Mesenchymal stem cell (in vitro differentiated cells and primary cell): ENCODE measurements around the gene CCDC63.

Experiments used
- DNase-seq: peaks from one replicate; pipeline ENCODE4 v3.0.0-alpha.2; 2013
- H2AFZ ChIP-seq: one replicate; pipeline ENCODE4 v1.6.1; 2013; ENCODE audit warnings: low read depth, mild to moderate bottlenecking, control low read depth, inconsistent platforms, low read length, moderate library complexity
- H2AK5ac ChIP-seq: 2 replicates; pipeline ENCODE4 v1.6.1; 2013; ENCODE audit warnings: low read length, moderate library complexity, mild to moderate bottlenecking, inconsistent platforms; ENCODE audit not compliant: severe bottlenecking
- H2BK120ac ChIP-seq: one replicate; pipeline ENCODE4 v1.6.1; 2013; ENCODE audit warnings: low read depth, mild to moderate bottlenecking, inconsistent platforms, low read length, moderate library complexity
- H2BK12ac ChIP-seq, 2 experiments: one replicate each; pipeline ENCODE4 v1.6.1; 2013; ENCODE audit warnings: inconsistent platforms in 2 of 2, low read length in 2 of 2, mild to moderate bottlenecking in 2 of 2, moderate library complexity in 2 of 2, control low read depth in 1 of 2
- H2BK15ac ChIP-seq: one replicate; pipeline ENCODE4 v1.6.1; 2013; ENCODE audit warnings: mild to moderate bottlenecking, low read depth, inconsistent platforms; ENCODE audit not compliant: poor library complexity, severe bottlenecking
- H2BK5ac ChIP-seq: 2 replicates; pipeline ENCODE4 v1.6.1; 2013; ENCODE audit warnings: low read depth, mild to moderate bottlenecking, low read length, control low read depth, inconsistent platforms; ENCODE audit not compliant: poor library complexity, severe bottlenecking
- H3K14ac ChIP-seq, 2 experiments: one replicate each; pipeline ENCODE4 v1.6.1; 2013; ENCODE audit warnings: inconsistent platforms in 2 of 2, low read length in 2 of 2, control low read depth in 1 of 2, mild to moderate bottlenecking in 1 of 2, moderate library complexity in 1 of 2
- H3K18ac ChIP-seq, 2 experiments: one replicate each; pipeline ENCODE4 v1.6.1; 2013; ENCODE audit warnings: inconsistent platforms in 2 of 2, low read length in 2 of 2, control low read depth in 1 of 2, low read depth in 1 of 2, mild to moderate bottlenecking in 1 of 2
- H3K23ac ChIP-seq, 2 experiments: one replicate each; pipeline ENCODE4 v1.6.1; 2013; ENCODE audit warnings: inconsistent platforms in 2 of 2, low read length in 2 of 2, mild to moderate bottlenecking in 2 of 2, moderate library complexity in 2 of 2, control low read depth in 1 of 2
- H3K27ac ChIP-seq: 2 replicates; pipeline ENCODE4 v1.5.1; 2013; ENCODE audit warnings: mild to moderate bottlenecking, moderate library complexity, low read length, control low read depth, inconsistent platforms; ENCODE audit not compliant: poor library complexity, severe bottlenecking
- H3K27me3 ChIP-seq, 2 experiments: 2 replicates each; pipeline versions ENCODE4 v1.6.1 to v1.7.0; 2013; ENCODE audit warnings: low read length in 2 of 2, mild to moderate bottlenecking in 2 of 2, moderate library complexity in 2 of 2, control low read depth in 1 of 2, inconsistent platforms in 1 of 2; ENCODE audit not compliant: control insufficient read depth in 1 of 2, insufficient read depth in 1 of 2
- H3K36me3 ChIP-seq, 2 experiments: 2 replicates each; pipeline versions ENCODE4 v1.6.1 to v1.7.0; 2013; ENCODE audit warnings: low read length in 2 of 2, control low read depth in 1 of 2, inconsistent platforms in 1 of 2, low read depth in 1 of 2, mild to moderate bottlenecking in 1 of 2; ENCODE audit not compliant: insufficient read depth in 2 of 2, control insufficient read depth in 1 of 2
- H3K4ac ChIP-seq, 2 experiments: one replicate each; pipeline ENCODE4 v1.6.1; 2013; ENCODE audit warnings: inconsistent platforms in 2 of 2, low read length in 2 of 2, mild to moderate bottlenecking in 2 of 2, moderate library complexity in 2 of 2, control low read depth in 1 of 2, low read depth in 1 of 2
- H3K4me1 ChIP-seq: 2 replicates; pipeline ENCODE4 v1.6.1; 2013; ENCODE audit warnings: low read depth, low read length, control low read depth; ENCODE audit not compliant: control insufficient read depth, insufficient read depth
- H3K4me2 ChIP-seq: 2 replicates; pipeline ENCODE4 v1.6.1; 2013; ENCODE audit warnings: low read length, mild to moderate bottlenecking, inconsistent platforms; ENCODE audit not compliant: poor library complexity, severe bottlenecking
- H3K4me3 ChIP-seq, 2 experiments: 2 replicates each; pipeline versions ENCODE4 v1.5.1 to v1.7.0; 2013; ENCODE audit warnings: low read length in 2 of 2, mild to moderate bottlenecking in 2 of 2, control low read depth in 1 of 2, low read depth in 1 of 2; ENCODE audit not compliant: insufficient read depth in 1 of 2
- H3K79me1 ChIP-seq: replicated peaks from 2 replicates; pipeline ENCODE4 v1.6.1; 2013; ENCODE audit warnings: mild to moderate bottlenecking, control low read depth, low read length, inconsistent platforms; ENCODE audit not compliant: poor library complexity, severe bottlenecking
- H3K9ac ChIP-seq: 2 replicates; pipeline ENCODE4 v1.7.0; 2013; ENCODE audit warnings: mild to moderate bottlenecking, low read length, moderate library complexity
- H3K9me3 ChIP-seq: 2 replicates; pipeline ENCODE4 v1.7.0; 2013; ENCODE audit warnings: mild to moderate bottlenecking, low read length; ENCODE audit not compliant: control insufficient read depth
- H4K8ac ChIP-seq: one replicate; pipeline ENCODE4 v1.6.1; 2013; ENCODE audit warnings: inconsistent platforms, mild to moderate bottlenecking, low read length, moderate library complexity
- H4K91ac ChIP-seq: one replicate; pipeline ENCODE4 v1.6.1; 2013; ENCODE audit warnings: mild to moderate bottlenecking, low read length, inconsistent platforms
- WGBS: methylation state at CpG from one replicate; pipeline ENCODE4 v1.1.7; 2013; ENCODE audit warnings: mixed read lengths; 5-methylcytosine and 5-hydroxymethylcytosine counted together

The CCDC63 gene

DNA sequence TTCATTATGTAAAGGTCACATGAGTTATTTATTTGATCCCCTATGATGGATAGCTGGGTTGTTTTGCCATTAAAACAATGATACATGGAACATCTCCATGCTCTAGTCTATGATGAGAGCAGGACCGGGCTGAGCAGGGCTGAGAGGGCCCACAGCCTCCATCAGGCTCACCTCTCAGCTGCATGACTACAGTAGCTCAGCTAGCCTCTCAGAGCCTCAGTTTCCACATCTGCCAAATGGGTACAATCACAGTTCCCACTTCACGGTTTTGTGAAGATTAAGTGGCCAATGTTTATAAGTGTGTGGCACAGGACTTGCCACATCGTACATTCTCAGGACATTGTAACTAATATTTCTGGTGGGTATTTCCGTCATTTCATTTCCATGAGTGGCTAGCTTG is 93.5 kb downstream of the CCDC63 start:
- no peaks in the 10 kb centered on the region for H3K79me1 ChIP-seq
- no peak overlapping the region for H3K23ac ChIP-seq
- H3K4ac ChIP-seq, result no peak overlapping the region
- H2BK15ac ChIP-seq, result no peak overlapping the region
- H4K91ac ChIP-seq, result no peak overlapping the region
- no peaks in the 10 kb centered on the region for H3K9me3 ChIP-seq
- no peak overlapping the region for H3K18ac ChIP-seq
- H3K36me3 ChIP-seq, result no peaks in the 10 kb centered on the region
- H3K9ac ChIP-seq, result no peak overlapping the region
- DNase-seq, result no peak
- peaks cover 13 to 46% of the 10 kb centered on the region in 2 experiments for H3K27me3 ChIP-seq
- H3K4me3 ChIP-seq, result no peak overlapping the region
- no peak overlapping the region for H2AK5ac ChIP-seq
- no peak overlapping the region for H4K8ac ChIP-seq
- H2BK12ac ChIP-seq, result no peak overlapping the region
- no peak overlapping the region for H2AFZ ChIP-seq
- WGBS, result 87% methylated on average over 4 of the region's 4 CpGs
- no peak overlapping the region for H3K27ac ChIP-seq
- H2BK120ac ChIP-seq, result no peak overlapping the region
- no peak overlapping the region for H3K4me2 ChIP-seq
- H2BK5ac ChIP-seq, result no peak overlapping the region
- H3K14ac ChIP-seq, result no peak overlapping the region
- H3K4me1 ChIP-seq, result no peaks in the 10 kb centered on the region

DNA sequence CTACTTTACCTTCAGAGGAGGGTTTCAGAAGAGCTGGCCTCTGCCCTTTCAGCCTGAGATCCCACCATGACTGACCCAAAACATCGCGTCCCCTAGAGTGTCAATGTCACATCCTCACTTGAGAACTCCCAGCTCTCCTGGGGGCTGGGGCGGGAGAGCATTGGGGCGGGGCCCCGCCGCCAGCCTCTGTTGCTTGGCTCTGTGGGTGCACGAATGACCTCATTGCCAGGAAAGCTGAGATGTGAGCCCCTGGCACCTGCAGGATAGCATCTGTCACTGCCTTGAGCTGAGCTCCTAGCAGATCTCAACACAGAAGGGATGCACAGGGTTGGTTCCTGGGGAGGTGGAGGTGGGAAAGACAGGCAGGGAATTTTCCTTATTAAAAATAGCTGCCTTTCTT is 94.1 kb downstream of the CCDC63 start:
- no peak overlapping the region for H2AFZ ChIP-seq
- no peak overlapping the region for H2BK5ac ChIP-seq
- H4K91ac ChIP-seq, result no peak overlapping the region
- H3K36me3 ChIP-seq, result no peaks in the 10 kb centered on the region
- H4K8ac ChIP-seq, result no peak overlapping the region
- no peak overlapping the region for H3K23ac ChIP-seq
- no peak overlapping the region for H3K9ac ChIP-seq
- 84% methylated on average over 7 of the region's 7 CpGs for WGBS
- no peak overlapping the region for H2BK15ac ChIP-seq
- no peak overlapping the region for H3K4me3 ChIP-seq
- no peak for DNase-seq
- H3K4ac ChIP-seq, result no peak overlapping the region
- no peak overlapping the region for H3K4me2 ChIP-seq
- H2AK5ac ChIP-seq, result no peak overlapping the region
- peaks cover 13 to 41% of the 10 kb centered on the region in 2 experiments for H3K27me3 ChIP-seq
- H2BK12ac ChIP-seq, result no peak overlapping the region
- H3K18ac ChIP-seq, result no peak overlapping the region
- H2BK120ac ChIP-seq, result no peak overlapping the region
- no peak overlapping the region for H3K14ac ChIP-seq
- no peaks in the 10 kb centered on the region for H3K4me1 ChIP-seq
- no peak overlapping the region for H3K27ac ChIP-seq
- no peaks in the 10 kb centered on the region for H3K79me1 ChIP-seq
- H3K9me3 ChIP-seq, result peaks cover 5% of the 10 kb centered on the region

- H3K4ac ChIP-seq, result no peak overlapping the region
- no peak overlapping the region for H3K14ac ChIP-seq
- no peak overlapping the region for H4K91ac ChIP-seq
- peaks cover 11 to 36% of the 10 kb centered on the region in 2 experiments for H3K27me3 ChIP-seq
- no peak overlapping the region for H2AFZ ChIP-seq
- no peak overlapping the region for H2BK5ac ChIP-seq
- H3K4me1 ChIP-seq, result no peaks in the 10 kb centered on the region
- H4K8ac ChIP-seq, result no peak overlapping the region
- H2BK15ac ChIP-seq, result no peak overlapping the region
- H3K4me2 ChIP-seq, result no peak overlapping the region
- no peak overlapping the region for H3K4me3 ChIP-seq
- WGBS, result 90% methylated on average over 6 of the region's 6 CpGs
- H2BK120ac ChIP-seq, result no peak overlapping the region
- no peak overlapping the region for H3K9ac ChIP-seq
- no peak overlapping the region for H3K23ac ChIP-seq
- DNase-seq, result no peak
- no peaks in the 10 kb centered on the region for H3K79me1 ChIP-seq
- peaks cover 10% of the 10 kb centered on the region for H3K9me3 ChIP-seq
- no peak overlapping the region for H2BK12ac ChIP-seq
- H3K36me3 ChIP-seq, result no peaks in the 10 kb centered on the region
- no peak overlapping the region for H2AK5ac ChIP-seq
- no peak overlapping the region for H3K18ac ChIP-seq
- no peak overlapping the region for H3K27ac ChIP-seq
Measured at GRCh38 chr12:110941391-110941790, 94.6 kb downstream of the CCDC63 start.

- 71% methylated on average over 1 of the region's 2 CpGs for WGBS
- no peak overlapping the region for H2BK120ac ChIP-seq
- DNase-seq, result no peak
Measured at GRCh38 chr12:110943373-110943772, 96.6 kb downstream of the CCDC63 start.

More at GRCh38 chr12:110943373-110943772, 96.6 kb downstream of the CCDC63 start:
- no peak overlapping the region for H3K4me2 ChIP-seq
- peaks cover 12% of the 10 kb centered on the region for H3K9me3 ChIP-seq
- H4K8ac ChIP-seq, result no peak overlapping the region
- no peak overlapping the region for H2AK5ac ChIP-seq
- H2BK12ac ChIP-seq, result no peak overlapping the region
- no peak overlapping the region for H3K4me3 ChIP-seq
- no peak overlapping the region for H4K91ac ChIP-seq
- no peaks in the 10 kb centered on the region for H3K36me3 ChIP-seq
- no peak overlapping the region for H2BK15ac ChIP-seq
- H3K9ac ChIP-seq, result no peak overlapping the region
- H2BK5ac ChIP-seq, result no peak overlapping the region
- no peak overlapping the region for H2AFZ ChIP-seq
- no peak overlapping the region for H3K23ac ChIP-seq
- H3K4me1 ChIP-seq, result no peaks in the 10 kb centered on the region
- H3K18ac ChIP-seq, result no peak overlapping the region
- H3K4ac ChIP-seq, result no peak overlapping the region
- no peak overlapping the region for H3K27ac ChIP-seq
- H3K79me1 ChIP-seq, result no peaks in the 10 kb centered on the region
- H3K14ac ChIP-seq, result no peak overlapping the region
- peaks cover 5 to 26% of the 10 kb centered on the region in 2 experiments for H3K27me3 ChIP-seq
